SJSA1 (cell line): ENCODE results near the gene PACS1. TPM values are rescaled to one million over a fixed set of nuclear protein-coding genes. Genes with fewer than 3 reads are reported as not detected.
"Not testable (repeated sequence)": the region's sequence is repeated elsewhere in the genome, so short reads cannot be mapped to it uniquely, and the experiment has no call there.

Experiments used
- DNase-seq, 2 experiments: peaks; one replicate each; pipeline ENCODE4 v3.0.0-alpha.2; 2015 to 2020; ENCODE audit warnings: low spot score in 2 of 2, low read depth in 1 of 2
- H3K27ac ChIP-seq: fragments of 250-450 bp; sonication (Bioruptor Pico); 2 replicates; pipeline ENCODE4 v1.5.1; 2020; ENCODE audit warnings: mild to moderate bottlenecking, moderate library complexity
- H3K27me3 ChIP-seq: fragments of 250-450 bp; sonication (Bioruptor Pico); replicated peaks from 2 replicates; pipeline ENCODE4 v1.5.1; 2020; ENCODE audit warnings: mild to moderate bottlenecking, moderate library complexity
- H3K36me3 ChIP-seq: fragments of 250-450 bp; sonication (Bioruptor Pico); 2 replicates; pipeline ENCODE4 v1.5.1; 2020; ENCODE audit warnings: mild to moderate bottlenecking
- H3K4me1 ChIP-seq: fragments of 250-450 bp; sonication (Bioruptor Pico); replicated peaks from 2 replicates; pipeline ENCODE4 v1.6.1; 2021; ENCODE audit warnings: mild to moderate bottlenecking
- H3K4me3 ChIP-seq: fragments of 250-450 bp; sonication (Bioruptor Pico); 2 replicates; pipeline ENCODE4 v1.5.1; 2020; ENCODE audit warnings: mild to moderate bottlenecking
- H3K9me3 ChIP-seq: fragments of 250-450 bp; sonication (Bioruptor Pico); replicated peaks from 2 replicates; pipeline ENCODE4 v1.5.1; 2020; ENCODE audit warnings: mild to moderate bottlenecking
- total RNA-seq: library from RNA; depleted of rRNA; stranded (reverse); fragments of >200 nt; shearing (Covaris generic); gene quantifications from 2 replicates; pipeline ENCODE4 v1.2.3, GENCODE V29; 2014

Gene PACS1
- total RNA-seq, 1 experiment from 2014 or later, result 37.1 TPM

DNA sequence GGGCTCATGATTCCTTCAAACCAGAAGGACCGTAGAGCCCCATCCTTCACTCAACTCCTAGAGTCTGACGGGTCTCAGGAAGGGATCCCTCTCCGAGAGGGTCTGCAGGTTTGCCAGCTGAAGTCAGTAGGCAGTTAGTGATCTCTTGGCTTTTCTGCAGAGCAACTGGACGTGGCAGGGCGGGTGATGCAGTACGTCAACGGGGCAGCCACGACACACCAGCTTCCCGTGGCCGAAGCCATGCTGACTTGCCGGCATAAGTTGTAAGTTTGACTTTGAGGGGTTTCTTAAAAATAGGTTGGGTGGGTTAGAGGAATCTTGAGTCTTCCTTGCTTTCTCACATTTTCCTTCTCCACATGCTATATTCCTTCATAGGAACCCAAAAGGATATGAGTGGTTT lies 165.1 kb downstream of the PACS1 start:
- no peaks in the 10 kb centered on the region for H3K27me3 ChIP-seq
- no peak for DNase-seq
- H3K36me3 ChIP-seq, result peaks cover 94% of the 10 kb centered on the region
- no peak overlapping the region for H3K4me3 ChIP-seq
- H3K27ac ChIP-seq, result no peak overlapping the region
- no peaks in the 10 kb centered on the region for H3K9me3 ChIP-seq
- no peaks in the 10 kb centered on the region for H3K4me1 ChIP-seq

DNA sequence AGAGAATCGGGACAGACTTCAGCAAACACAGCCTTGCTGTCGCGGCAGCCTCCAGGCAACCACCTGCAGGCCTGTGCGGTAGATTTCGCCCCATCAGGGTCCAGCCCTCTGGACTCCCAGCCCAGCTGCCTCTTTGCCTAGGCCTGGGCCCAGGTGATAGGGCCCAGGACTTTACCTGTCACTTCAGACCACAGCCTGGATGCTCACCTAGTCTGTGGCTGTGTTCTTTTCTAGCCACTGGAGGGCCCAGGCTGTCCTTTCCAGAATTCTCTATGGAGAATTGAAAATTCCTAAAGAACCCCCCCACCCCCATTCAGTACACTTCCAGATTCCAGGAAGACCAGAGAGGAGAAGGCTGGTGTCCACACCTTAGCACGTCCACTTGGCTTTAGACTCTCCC lies 167.8 kb downstream of the PACS1 start:
- DNase-seq, result no peak
- Histone ChIP-seq H3K4me1 (no peaks in the 10 kb centered on the region), H3K27me3 (no peaks in the 10 kb centered on the region), H3K27ac (no peak overlapping the region), H3K4me3 (no peak overlapping the region), H3K9me3 (peaks cover 2% of the 10 kb centered on the region; the same call in 1 of the 2 replicates), H3K36me3 (peaks cover 94% of the 10 kb centered on the region)

DNA sequence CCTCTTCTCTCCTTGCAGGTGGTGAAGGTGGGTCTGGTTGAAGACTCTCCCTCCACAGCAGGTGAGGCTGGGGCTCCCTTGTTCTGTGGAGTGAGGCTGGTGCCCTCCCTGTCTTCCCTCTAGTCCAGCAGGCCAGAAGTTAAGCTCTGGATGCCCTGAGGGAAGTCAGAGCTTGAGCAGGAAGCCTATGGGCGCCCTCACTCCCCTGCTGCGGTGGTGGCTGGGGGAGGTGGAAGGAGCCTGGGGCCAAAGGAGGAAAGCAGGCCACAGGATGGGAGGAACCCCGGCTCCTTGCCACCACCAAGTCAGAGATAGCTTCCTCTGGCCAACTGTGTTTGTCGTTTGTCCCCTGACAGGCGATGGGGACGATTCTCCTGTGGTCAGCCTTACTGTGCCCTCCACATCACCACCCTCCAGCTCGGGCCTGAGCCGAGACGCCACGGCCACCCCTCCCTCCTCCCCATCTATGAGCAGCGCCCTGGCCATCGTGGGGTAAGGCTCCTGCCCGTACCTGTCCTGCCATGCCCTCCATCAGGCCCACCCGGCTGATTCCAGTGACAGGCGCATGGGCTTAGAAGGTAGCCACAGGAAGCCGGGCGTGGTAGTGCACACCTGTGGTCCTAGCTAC lies 168.8 kb downstream of the PACS1 start:
- Histone ChIP-seq H3K4me1 (no peaks in the 10 kb centered on the region), H3K4me3 (no peak overlapping the region), H3K9me3 (peaks cover 2% of the 10 kb centered on the region; the same call in 1 of the 2 replicates), H3K27ac (no peak overlapping the region), H3K36me3 (peaks cover 93% of the 10 kb centered on the region), H3K27me3 (no peaks in the 10 kb centered on the region)
- DNase-seq, result no peak

DNA sequence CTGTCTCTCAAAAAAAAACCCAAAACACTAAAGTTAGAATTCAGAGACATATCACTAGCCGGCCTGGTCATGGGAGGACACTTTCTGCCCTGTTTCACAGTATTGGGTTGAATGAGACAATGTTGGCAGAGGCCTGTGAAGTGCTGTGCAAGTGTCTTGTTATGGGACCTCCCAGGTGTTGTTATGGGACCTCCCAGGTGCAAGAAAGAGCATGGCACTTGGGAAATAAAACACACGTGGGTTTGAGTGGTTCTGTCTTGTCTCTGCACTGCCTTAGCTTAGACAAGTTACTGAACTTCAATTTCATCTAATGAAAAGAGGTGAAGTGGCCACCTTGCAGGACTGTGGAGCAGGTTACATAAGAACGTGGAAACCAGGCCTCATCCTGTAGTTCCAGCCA lies 169.4 kb downstream of the PACS1 start:
- DNase-seq, result no peak
- Histone ChIP-seq H3K4me3 (no peak overlapping the region), H3K27me3 (no peaks in the 10 kb centered on the region), H3K27ac (no peak overlapping the region), H3K9me3 (peaks cover 2% of the 10 kb centered on the region; the same call in 1 of the 2 replicates), H3K4me1 (no peaks in the 10 kb centered on the region), H3K36me3 (peaks cover 93% of the 10 kb centered on the region)

DNA sequence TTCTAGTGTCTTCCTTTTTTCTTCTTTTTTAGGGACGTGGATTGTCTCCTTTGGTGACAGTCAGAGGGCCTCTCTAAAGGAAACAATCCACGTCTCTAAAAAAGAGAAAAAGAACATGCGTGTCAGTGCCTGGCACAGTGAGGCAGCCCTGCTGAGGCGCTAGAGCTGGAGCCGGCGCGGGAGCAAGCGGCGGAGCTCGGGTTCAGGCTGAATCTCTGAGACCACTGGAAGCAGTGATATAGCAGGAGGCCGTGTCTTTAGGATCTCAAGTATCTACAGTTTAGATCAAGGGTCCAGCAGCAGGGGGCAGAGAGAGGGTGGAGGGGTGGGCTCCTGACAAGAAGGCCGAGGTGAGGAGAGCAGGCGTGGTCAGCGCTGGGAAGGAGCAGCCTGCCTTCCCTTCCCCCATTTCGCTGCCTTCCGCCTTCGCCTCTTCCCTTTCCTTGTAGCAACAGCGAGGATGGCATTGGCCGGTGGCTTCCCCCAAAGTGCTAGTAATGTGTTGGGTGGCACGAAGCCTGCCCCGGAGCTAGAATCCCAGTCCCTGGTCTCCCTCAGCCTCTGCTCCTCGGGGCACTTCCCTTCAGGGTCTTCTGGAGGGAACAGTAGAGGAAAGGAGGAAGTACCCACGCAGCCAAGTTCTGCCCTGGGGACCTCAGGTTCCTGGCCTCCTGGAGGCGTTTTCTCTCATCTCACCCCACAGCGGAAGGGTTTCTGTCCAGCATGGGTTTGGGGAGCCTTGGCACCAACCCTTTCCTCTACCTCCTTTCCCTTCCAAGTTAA lies 170.1 kb downstream of the PACS1 start:
- no peaks in the 10 kb centered on the region for H3K27me3 ChIP-seq
- H3K4me3 ChIP-seq, result no peak overlapping the region
- no peak for DNase-seq
- H3K36me3 ChIP-seq, result peaks cover 92% of the 10 kb centered on the region
- H3K9me3 ChIP-seq, result peaks cover 2% of the 10 kb centered on the region; the same call in 1 of the 2 replicates
- no peaks in the 10 kb centered on the region for H3K4me1 ChIP-seq
- H3K27ac ChIP-seq, result no peak overlapping the region

DNA sequence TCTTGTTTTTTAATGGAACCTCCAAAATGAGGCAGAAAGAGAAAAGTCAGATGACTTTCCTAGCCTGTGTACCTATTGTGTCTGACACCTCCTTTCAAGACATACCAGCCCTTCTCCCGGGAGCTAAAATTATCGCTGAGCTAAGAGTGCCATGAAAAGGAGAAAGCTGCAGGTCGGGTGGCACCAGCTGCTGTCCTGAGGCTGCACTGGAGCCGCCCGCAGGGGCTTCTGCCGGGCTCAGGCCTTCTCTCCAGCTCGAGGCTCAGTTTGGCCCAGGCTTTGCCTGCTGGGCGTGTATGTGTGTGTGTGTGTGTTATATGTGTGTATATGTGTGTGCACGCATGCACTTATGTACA lies 170.7 kb downstream of the PACS1 start:
- Histone ChIP-seq H3K4me3 (no peak overlapping the region), H3K27me3 (no peaks in the 10 kb centered on the region), H3K9me3 (peaks cover 2% of the 10 kb centered on the region; the same call in 1 of the 2 replicates), H3K27ac (no peak overlapping the region), H3K36me3 (peaks cover 88% of the 10 kb centered on the region), H3K4me1 (no peaks in the 10 kb centered on the region)
- no peak for DNase-seq

- no peaks in the 10 kb centered on the region for H3K27me3 ChIP-seq
- peaks cover 81% of the 10 kb centered on the region for H3K36me3 ChIP-seq
- no peak overlapping the region for H3K27ac ChIP-seq
These were observed 172.2 kb downstream of the PACS1 start for GRCh38 chr11:66242095-66242765.

DNA sequence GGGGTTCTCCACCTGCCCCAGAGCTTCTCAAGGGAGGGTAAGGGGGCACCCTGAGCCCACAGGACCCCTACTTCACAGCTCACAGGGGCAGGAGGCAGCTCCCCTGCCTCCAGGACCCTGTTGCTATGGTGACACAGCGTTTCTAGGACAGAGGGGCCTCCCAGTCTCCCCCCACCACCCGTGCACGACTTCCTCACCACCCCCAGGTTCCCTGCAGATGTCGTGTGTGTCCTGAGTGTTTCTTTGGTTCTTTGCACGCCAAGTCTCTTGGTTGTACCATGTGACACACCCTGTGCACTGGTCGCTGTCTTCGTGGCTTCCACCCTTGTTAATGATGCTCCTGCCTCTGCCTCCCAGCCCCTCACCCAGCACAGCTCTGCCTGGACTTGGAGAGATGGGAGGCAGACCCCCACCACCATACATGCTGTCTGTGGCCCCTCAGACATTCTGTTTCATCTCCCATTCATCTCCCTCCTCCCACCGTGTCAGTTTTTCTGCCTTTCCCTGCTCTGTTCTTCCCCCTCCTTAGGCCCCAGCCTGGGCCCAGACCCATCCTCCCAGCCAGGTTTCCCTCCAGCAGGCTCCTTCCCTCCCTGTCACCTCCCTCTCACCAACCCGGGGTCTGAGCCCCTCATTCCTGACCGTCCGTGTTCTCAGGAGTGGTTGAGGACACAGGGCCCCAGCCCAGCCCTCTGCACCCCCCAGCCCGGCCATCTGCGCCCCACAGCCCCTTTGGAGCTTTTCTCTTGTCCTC lies 173.9 kb downstream of the PACS1 start:
- DNase-seq, result no peak

More at GRCh38 chr11:66242095-66242765, 172.2 kb downstream of the PACS1 start:
- no peak overlapping the region for H3K4me3 ChIP-seq
- H3K4me1 ChIP-seq, result no peaks in the 10 kb centered on the region
- H3K9me3 ChIP-seq, result peaks cover 2% of the 10 kb centered on the region; the same call in 1 of the 2 replicates
- no peak for DNase-seq

GRCh38 chr11:66247295-66247694 lies 177.2 kb downstream of the PACS1 start:
- no peaks in the 10 kb centered on the region for H3K4me1 ChIP-seq
- no peak for DNase-seq
- H3K27ac ChIP-seq, result no peak overlapping the region
- no peaks in the 10 kb centered on the region for H3K27me3 ChIP-seq
- H3K9me3 ChIP-seq, result no peaks in the 10 kb centered on the region
- H3K4me3 ChIP-seq, result no peak overlapping the region
- H3K36me3 ChIP-seq, result peaks cover 60% of the 10 kb centered on the region

More for the DNA sequence above, 173.9 kb downstream of the PACS1 start:
- no peaks in the 10 kb centered on the region for H3K27me3 ChIP-seq
- no peak overlapping the region for H3K4me3 ChIP-seq
- H3K27ac ChIP-seq, result no peak overlapping the region
- H3K4me1 ChIP-seq, result no peaks in the 10 kb centered on the region
- peaks cover 2% of the 10 kb centered on the region; the same call in 1 of the 2 replicates for H3K9me3 ChIP-seq
- H3K36me3 ChIP-seq, result peaks cover 76% of the 10 kb centered on the region

GRCh38 chr11:66247801-66248200 lies 177.7 kb downstream of the PACS1 start:
- Histone ChIP-seq H3K9me3 (no peaks in the 10 kb centered on the region), H3K27me3 (no peaks in the 10 kb centered on the region), H3K27ac (no peak overlapping the region), H3K4me3 (no peak overlapping the region), H3K4me1 (no peaks in the 10 kb centered on the region), H3K36me3 (peaks cover 54% of the 10 kb centered on the region)
- no peak for DNase-seq

- no peaks in the 10 kb centered on the region for H3K9me3 ChIP-seq
- no peak overlapping the region for H3K27ac ChIP-seq
- peaks cover 45% of the 10 kb centered on the region for H3K36me3 ChIP-seq
- H3K4me1 ChIP-seq, result no peaks in the 10 kb centered on the region
- no peak overlapping the region for H3K4me3 ChIP-seq
- DNase-seq, result no peak
- H3K27me3 ChIP-seq, result no peaks in the 10 kb centered on the region
These were observed 178.8 kb downstream of the PACS1 start for GRCh38 chr11:66248903-66249302.

- no peaks in the 10 kb centered on the region for H3K9me3 ChIP-seq
- H3K4me3 ChIP-seq, result no peak overlapping the region
- peaks cover 29% of the 10 kb centered on the region for H3K36me3 ChIP-seq
- peaks cover 3% of the 10 kb centered on the region for H3K4me1 ChIP-seq
- H3K27me3 ChIP-seq, result no peaks in the 10 kb centered on the region
- no peak overlapping the region for H3K27ac ChIP-seq
- DNase-seq, result no peak
These were observed 181.7 kb downstream of the PACS1 start for GRCh38 chr11:66251809-66252208.

DNA sequence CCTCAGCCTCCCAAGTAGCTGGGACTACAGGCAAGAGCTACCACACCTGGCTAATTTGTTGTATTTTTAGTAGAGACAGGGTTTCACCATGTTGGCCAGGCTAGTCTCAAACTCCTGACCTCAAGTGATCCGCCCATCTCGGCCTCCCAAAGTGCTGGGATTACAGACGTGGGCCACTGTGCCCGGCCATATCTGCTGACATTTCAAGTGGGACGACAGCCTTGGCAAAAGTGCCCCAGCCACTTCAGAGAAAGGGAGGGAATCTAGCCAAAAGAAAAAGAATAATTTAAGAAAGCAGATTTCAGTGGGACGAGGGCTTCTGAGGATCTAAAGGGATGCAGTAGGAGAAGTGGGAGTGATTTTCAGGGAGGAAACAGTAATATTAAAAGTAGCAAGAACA lies 183.0 kb downstream of the PACS1 start:
- not testable (repeated sequence) for H3K27me3 ChIP-seq, H3K4me3 ChIP-seq, H3K27ac ChIP-seq, H3K4me1 ChIP-seq, DNase-seq, H3K9me3 ChIP-seq
- H3K36me3 ChIP-seq, result peaks cover 31% of the 10 kb centered on the region
